ENCODE data around the gene ZNF474. TPM values are rescaled to one million over a fixed set of nuclear protein-coding genes. Genes with fewer than 3 reads are reported as not detected.

Gene ZNF474
- total RNA-seq, 1 experiment from 2014 or later = not detected

- TF ChIP-seq HMGXB4 (CRISPR knock-in tag; IDR thresholded peaks at IDR 0.05) (no peak), ATF3 (CRISPR knock-in tag; conservative IDR thresholded peaks at IDR 0.05) (no peak), NR2C2 (CRISPR knock-in tag; IDR thresholded peaks at IDR 0.05) (no peak), TP53 (CRISPR knock-in tag; IDR thresholded peaks at IDR 0.05) (no peak), AR (CRISPR knock-in tag; IDR thresholded peaks at IDR 0.05) (no peak), CREB1 (CRISPR knock-in tag; IDR thresholded peaks at IDR 0.05) (no peak), ELF4 (CRISPR knock-in tag; IDR thresholded peaks at IDR 0.05; ENCODE audit: low read depth) (no peak), ZNF121 (CRISPR knock-in tag; IDR thresholded peaks at IDR 0.05) (no peak), KAT7 (CRISPR knock-in tag; IDR thresholded peaks at IDR 0.05; ENCODE audit: borderline replicate concordance) (no peak), E2F4 (CRISPR knock-in tag; IDR thresholded peaks at IDR 0.05; ENCODE audit: borderline replicate concordance, low read depth) (no peak), CBFB (CRISPR knock-in tag; IDR thresholded peaks at IDR 0.05; ENCODE audit: low read depth) (no peak), ZNF263 (CRISPR knock-in tag; IDR thresholded peaks at IDR 0.05; ENCODE audit: low read depth) (no peak), IRF2 (CRISPR knock-in tag; IDR thresholded peaks at IDR 0.05; ENCODE audit: borderline replicate concordance, low read depth) (no peak), MLX (CRISPR knock-in tag; IDR thresholded peaks at IDR 0.05) (no peak), ERG (CRISPR knock-in tag; IDR thresholded peaks at IDR 0.05) (no peak), ETV6 (CRISPR knock-in tag; IDR thresholded peaks at IDR 0.05) (no peak)
Measured at GRCh38 chr5:122190156-122190555, 60.8 kb downstream of the ZNF474 start (continued).

GRCh38 chr5:122192497-122193496 lies 63.5 kb downstream of the ZNF474 start:
- Mint-ChIP-seq H3K4me3 (no peak overlapping the region), H3K27me3 (ENCODE audit: low read depth) (no peaks in the 10 kb centered on the region), H3K36me3 (no peaks in the 10 kb centered on the region), H3K4me1 (peaks cover 10% of the 10 kb centered on the region), H3K9me3 (no peaks in the 10 kb centered on the region), H3K27ac (no peak overlapping the region)
- ChIA-PET POLR2A (interaction anchor here (0.6 kb wide), 1 partner anchor 86 kb away, joined by 3 read pairs; no protein-coding TSS in a partner anchor), CTCF (no interaction called here)
- TF ChIP-seq CTCF (IDR thresholded peaks at IDR 0.05) (peak; percentile 31; the same call in 1 of the 2 replicates), USF2 (CRISPR knock-in tag; IDR thresholded peaks at IDR 0.05) (no peak)
- ATAC-seq = peak; percentile 84
- no peak for DNase-seq (ENCODE audit: low spot score)

All from WTC11 (cell line).